Uterus (tissue), 4 donors: ENCODE measurements around the gene FMNL2. TPM values are rescaled to one million over a fixed set of nuclear protein-coding genes. Genes with fewer than 3 reads are reported as not detected.
A peak's percentile ranks its signal among the peaks of the same experiment; 100 is the strongest.

Experiments used
- DNase-seq, 2 donors: peaks; one replicate each; pipeline ENCODE4 v3.0.0-alpha.2; 2019 to 2020
- H3K27ac ChIP-seq, 2 donors: fragments of 200-600 bp; sonication (generic); 1 replicate in 1 of 2; 2 replicates in 1 of 2; pipeline ENCODE4 v1.5.1; 2016 to 2018
- H3K27me3 ChIP-seq, 2 donors: fragments of 200-600 bp; sonication (generic); one replicate each; pipeline ENCODE4 v1.5.1; 2018 to 2019; ENCODE audit warnings: control low read depth in 1 of 2
- H3K36me3 ChIP-seq, 2 donors: fragments of 200-600 bp; sonication (generic); one replicate each; pipeline ENCODE4 v1.5.1; 2019; ENCODE audit warnings: control low read depth in 1 of 2
- H3K4me1 ChIP-seq, 2 donors: fragments of 200-600 bp; sonication (generic); one replicate each; pipeline ENCODE4 v1.5.1; 2018 to 2019; ENCODE audit warnings: control low read depth in 1 of 2
- H3K4me3 ChIP-seq, 2 donors: fragments of 200-600 bp; sonication (generic); 1 replicate in 1 of 2; 2 replicates in 1 of 2; pipeline ENCODE4 v1.5.1; 2018 to 2019; ENCODE audit warnings: mild to moderate bottlenecking in 1 of 2
- H3K9me3 ChIP-seq, 2 donors: fragments of 200-600 bp; sonication (generic); one replicate each; pipeline ENCODE4 v1.5.1; 2019; ENCODE audit warnings: control low read depth in 1 of 2
- POLR2A ChIP-seq, 2 donors: fragments of 450-650 bp; IDR thresholded peaks; one replicate each; pipeline ENCODE4 v1.6.1; 2016; ENCODE audit warnings: antibody characterized with exemption in 2 of 2, mild to moderate bottlenecking in 1 of 2, moderate library complexity in 1 of 2
- intact Hi-C: fragments of 100-400 bp; cut with DNase I; formaldehyde crosslinking; loops from one replicate; pipeline ENCODE4 v1.15.1; 2023; ENCODE audit warnings: low total_unique reads
- total RNA-seq, 4 donors: library from RNA; depleted of rRNA in 3 of 4; stranded (reverse); fragments of >200 nt in 3 of 4; gene quantifications; one replicate each; pipeline versions ENCODE4 v1.1.0 to v1.2.4, GENCODE V29; 2014 to 2023
- TF ChIP-seq, protein P1 (sequence below), 4 experiments: fragments of 200-600 bp in 2 of 4; fragments of 450-650 bp in 2 of 4; sonication (generic) in 2 of 4; IDR thresholded peaks; one replicate each; pipeline ENCODE4 v1.5.1; 2016 to 2019; ENCODE audit warnings: antibody characterized with exemption in 4 of 4, mild to moderate bottlenecking in 2 of 4, moderate library complexity in 1 of 4
- donor health status: DM: yes; HTN: yes; CAD: no.

FMNL2 gene
- total RNA-seq, 4 donors from 2014 or later: 10.0 to 66.9 (median 33.4) TPM

- Histone ChIP-seq H3K4me1 (no peaks in the 10 kb centered on the region), H3K4me3 (no peak overlapping the region), H3K9me3 (no peaks in the 10 kb centered on the region), H3K27me3 (no peaks in the 10 kb centered on the region), H3K27ac (peak overlapping the region; percentile 70 to 77), H3K36me3 (no peaks in the 10 kb centered on the region)
- intact Hi-C loops: no loop called here
- TF ChIP-seq, protein P1, sequence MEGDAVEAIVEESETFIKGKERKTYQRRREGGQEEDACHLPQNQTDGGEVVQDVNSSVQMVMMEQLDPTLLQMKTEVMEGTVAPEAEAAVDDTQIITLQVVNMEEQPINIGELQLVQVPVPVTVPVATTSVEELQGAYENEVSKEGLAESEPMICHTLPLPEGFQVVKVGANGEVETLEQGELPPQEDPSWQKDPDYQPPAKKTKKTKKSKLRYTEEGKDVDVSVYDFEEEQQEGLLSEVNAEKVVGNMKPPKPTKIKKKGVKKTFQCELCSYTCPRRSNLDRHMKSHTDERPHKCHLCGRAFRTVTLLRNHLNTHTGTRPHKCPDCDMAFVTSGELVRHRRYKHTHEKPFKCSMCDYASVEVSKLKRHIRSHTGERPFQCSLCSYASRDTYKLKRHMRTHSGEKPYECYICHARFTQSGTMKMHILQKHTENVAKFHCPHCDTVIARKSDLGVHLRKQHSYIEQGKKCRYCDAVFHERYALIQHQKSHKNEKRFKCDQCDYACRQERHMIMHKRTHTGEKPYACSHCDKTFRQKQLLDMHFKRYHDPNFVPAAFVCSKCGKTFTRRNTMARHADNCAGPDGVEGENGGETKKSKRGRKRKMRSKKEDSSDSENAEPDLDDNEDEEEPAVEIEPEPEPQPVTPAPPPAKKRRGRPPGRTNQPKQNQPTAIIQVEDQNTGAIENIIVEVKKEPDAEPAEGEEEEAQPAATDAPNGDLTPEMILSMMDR (IDR thresholded peaks at IDR 0.05): no peak
- TF ChIP-seq POLR2A (IDR thresholded peaks at IDR 0.05): no peak
- peak in 1 of 2 donors; percentile 52 for DNase-seq
These were observed 285.2 kb downstream of the FMNL2 start for GRCh38 chr2:152620208-152620607.

DNA sequence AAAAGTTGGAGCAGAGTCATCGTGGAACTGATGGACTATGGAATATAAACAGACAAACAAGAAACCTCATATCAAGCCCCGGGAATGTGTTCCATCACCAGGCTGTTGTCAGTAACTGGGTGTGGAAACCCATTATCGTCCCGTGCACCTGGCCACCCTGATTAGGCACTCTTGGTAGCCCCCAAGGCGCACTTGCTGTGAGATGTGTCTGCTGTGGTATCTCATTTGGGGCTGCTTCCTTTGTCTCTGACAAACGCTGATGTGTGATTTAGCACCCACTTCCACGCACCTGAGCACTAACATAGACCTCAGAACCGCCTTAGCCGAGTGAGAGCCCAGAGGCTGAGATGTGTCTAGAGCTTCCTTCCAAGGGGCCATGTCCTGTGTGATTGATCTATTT lies 286.0 kb downstream of the FMNL2 start:
- H3K27ac ChIP-seq: peak overlapping the region; percentile 70 to 77
- intact Hi-C loops: no loop called here

GRCh38 chr2:152622219-152622618 lies 287.2 kb downstream of the FMNL2 start:
- peak in 1 of 2 donors; percentile 23 for DNase-seq
- H3K27ac ChIP-seq: no peak overlapping the region
- H3K9me3 ChIP-seq: no peaks in the 10 kb centered on the region
- no peaks in the 10 kb centered on the region for H3K36me3 ChIP-seq
- intact Hi-C loops: no loop called here
- H3K4me1 ChIP-seq: no peaks in the 10 kb centered on the region
- no peaks in the 10 kb centered on the region for H3K27me3 ChIP-seq
- TF ChIP-seq, protein P1 (IDR thresholded peaks at IDR 0.05): no peak
- no peak for TF ChIP-seq POLR2A (IDR thresholded peaks at IDR 0.05)
- no peak overlapping the region for H3K4me3 ChIP-seq

More for the DNA sequence above, 286.0 kb downstream of the FMNL2 start:
- Histone ChIP-seq H3K4me3 (no peak overlapping the region), H3K36me3 (no peaks in the 10 kb centered on the region), H3K9me3 (no peaks in the 10 kb centered on the region), H3K4me1 (no peaks in the 10 kb centered on the region), H3K27me3 (no peaks in the 10 kb centered on the region)
- TF ChIP-seq, protein P1 (IDR thresholded peaks at IDR 0.05): no peak
- TF ChIP-seq POLR2A (IDR thresholded peaks at IDR 0.05): no peak
- DNase-seq: no peak

GRCh38 chr2:152623076-152623740 lies 288.2 kb downstream of the FMNL2 start:
- no peak overlapping the region for H3K4me3 ChIP-seq
- H3K36me3 ChIP-seq: no peaks in the 10 kb centered on the region
- TF ChIP-seq, protein P1 (IDR thresholded peaks at IDR 0.05): no peak
- H3K27me3 ChIP-seq: no peaks in the 10 kb centered on the region
- no peaks in the 10 kb centered on the region for H3K9me3 ChIP-seq
- intact Hi-C loops: no loop called here
- DNase-seq: no peak
- no peaks in the 10 kb centered on the region for H3K4me1 ChIP-seq
- no peak overlapping the region for H3K27ac ChIP-seq

DNA sequence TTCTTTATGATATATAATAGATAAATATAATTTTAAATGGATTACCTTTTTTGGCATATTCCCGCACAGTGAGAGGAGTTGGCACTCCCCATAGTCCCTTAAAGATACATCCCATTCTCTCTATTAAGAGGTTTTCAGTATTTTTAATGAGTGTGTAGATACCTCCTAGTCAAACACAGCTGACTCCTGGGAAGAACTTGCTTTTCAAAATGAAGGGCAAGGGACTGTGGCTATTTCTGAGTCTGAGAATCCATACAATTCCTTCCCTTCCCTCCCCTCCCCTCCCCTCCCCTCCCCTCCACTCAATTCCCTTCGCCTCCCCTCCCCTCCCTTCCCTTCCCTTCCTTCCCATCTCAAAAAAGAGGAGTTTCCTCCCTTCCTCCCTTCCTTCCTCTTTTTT lies 288.8 kb downstream of the FMNL2 start:
- Histone ChIP-seq H3K4me3 (no peak overlapping the region), H3K27me3 (no peaks in the 10 kb centered on the region), H3K9me3 (no peaks in the 10 kb centered on the region), H3K4me1 (no peaks in the 10 kb centered on the region), H3K27ac (no peak overlapping the region), H3K36me3 (no peaks in the 10 kb centered on the region)
- TF ChIP-seq, protein P1 (IDR thresholded peaks at IDR 0.05): no peak
- no peak for TF ChIP-seq POLR2A (IDR thresholded peaks at IDR 0.05)
- intact Hi-C loops: no loop called here
- DNase-seq: no peak
